HG03280 (cell line): ENCODE data around the gene MAPK12.
A peak's percentile ranks its signal among the peaks of the same experiment; 100 is the strongest.

Experiments used
- ATAC-seq: cut with Tn5 transposase; IDR thresholded peaks from one replicate; pipeline ENCODE4 v1.9.1; 2021; ENCODE audit warnings: mild to moderate bottlenecking, moderate library complexity; ENCODE audit not compliant: unreplicated experiment

The MAPK12 gene

GRCh38 chr22:50261615-50262459, at the start of gene MAPK12:
TSS of gene MAPK12 (minus strand) at chr22:50261683. CDS start at chr22:50261509, 174 bp downstream.
- no peak for ATAC-seq

- ATAC-seq: no peak
Measured at GRCh38 chr22:50310949-50311444, 49.5 kb upstream of the MAPK12 start.

- ATAC-seq: no peak
Measured at GRCh38 chr22:50310031-50310722, 48.7 kb upstream of the MAPK12 start.

GRCh38 chr22:50309601-50309991, 48.1 kb upstream of the MAPK12 start:
- ATAC-seq: no peak

- ATAC-seq: no peak
Measured at GRCh38 chr22:50308986-50309600, 47.6 kb upstream of the MAPK12 start.

- ATAC-seq: no peak
Measured at GRCh38 chr22:50308597-50308935, 47.1 kb upstream of the MAPK12 start.

GRCh38 chr22:50307890-50308596, 46.6 kb upstream of the MAPK12 start:
- ATAC-seq: no peak

- peak; percentile 35 for ATAC-seq
Measured at GRCh38 chr22:50306753-50307749, 45.6 kb upstream of the MAPK12 start, which contains the start of gene PLXNB2. TSS of gene PLXNB2 (minus strand) at chr22:50307646. CDS start at chr22:50290584, 17,062 bp downstream.

- no peak for ATAC-seq
Measured at GRCh38 chr22:50305923-50306566, 44.6 kb upstream of the MAPK12 start.

- ATAC-seq: no peak
Measured at GRCh38 chr22:50305393-50305922, 44.0 kb upstream of the MAPK12 start.

GRCh38 chr22:50304528-50305392, 43.3 kb upstream of the MAPK12 start:
- no peak for ATAC-seq

- no peak for ATAC-seq
Measured at GRCh38 chr22:50303848-50304527, 42.5 kb upstream of the MAPK12 start.

GRCh38 chr22:50303515-50303847, 42.0 kb upstream of the MAPK12 start:
- no peak for ATAC-seq

- ATAC-seq: no peak
Measured at GRCh38 chr22:50302564-50302963, 41.1 kb upstream of the MAPK12 start.

GRCh38 chr22:50302041-50302541, 40.6 kb upstream of the MAPK12 start:
- ATAC-seq: no peak

GRCh38 chr22:50301581-50301991, 40.1 kb upstream of the MAPK12 start:
- ATAC-seq: no peak

- no peak for ATAC-seq
Measured at GRCh38 chr22:50300620-50301257, 39.3 kb upstream of the MAPK12 start.
